ENCODE data around the gene THEM4.
"Not testable (repeated sequence)": the region's sequence is repeated elsewhere in the genome, so short reads cannot be mapped to it uniquely, and the experiment has no call there.

Gene THEM4

GRCh38 chr1:151924691-151925587 lies 15.6 kb upstream of the THEM4 start:
- no peak for DNase-seq

- no peak for DNase-seq
These were observed 14.1 kb upstream of the THEM4 start for GRCh38 chr1:151923422-151923821.

- no peak for DNase-seq
These were observed 10.8 kb upstream of the THEM4 start for GRCh38 chr1:151920149-151920548.

GRCh38 chr1:151918819-151919610 lies 9.7 kb upstream of the THEM4 start:
- DNase-seq = no peak

- no peak for DNase-seq
These were observed 8.8 kb upstream of the THEM4 start for GRCh38 chr1:151918156-151918555.

- DNase-seq = no peak
These were observed 7.5 kb upstream of the THEM4 start for GRCh38 chr1:151916726-151917370.

GRCh38 chr1:151915061-151915686 lies 5.9 kb upstream of the THEM4 start:
- no peak for DNase-seq

GRCh38 chr1:151914076-151914475 lies 4.8 kb upstream of the THEM4 start:
- no peak for DNase-seq

GRCh38 chr1:151912973-151913372 lies 3.7 kb upstream of the THEM4 start:
- DNase-seq = no peak

- DNase-seq = no peak
These were observed 1.1 kb downstream of the THEM4 start for GRCh38 chr1:151908228-151908691.

GRCh38 chr1:151907363-151908139 lies 1.8 kb downstream of the THEM4 start:
- DNase-seq = no peak

- DNase-seq = not testable (repeated sequence)
These were observed 3.0 kb downstream of the THEM4 start for GRCh38 chr1:151906324-151906645.

GRCh38 chr1:151905443-151906323 lies 3.6 kb downstream of the THEM4 start:
- not testable (repeated sequence) for DNase-seq

- no peak for DNase-seq
These were observed 4.3 kb downstream of the THEM4 start for GRCh38 chr1:151905070-151905442.

- no peak for DNase-seq
These were observed 6.5 kb downstream of the THEM4 start for GRCh38 chr1:151902858-151903257.

GRCh38 chr1:151900804-151901203 lies 8.5 kb downstream of the THEM4 start:
- not testable (repeated sequence) for DNase-seq

GRCh38 chr1:151898519-151898991 lies 10.8 kb downstream of the THEM4 start:
- DNase-seq = no peak

GRCh38 chr1:151897991-151898431 lies 11.3 kb downstream of the THEM4 start:
- DNase-seq = no peak

GRCh38 chr1:151893176-151893924 lies 16.0 kb downstream of the THEM4 start:
- no peak for DNase-seq

GRCh38 chr1:151892190-151892589 lies 17.1 kb downstream of the THEM4 start:
- DNase-seq = no peak
